GM21360 (cell line): ENCODE measurements around the gene ALX4.

Experiments used
- ATAC-seq: cut with Tn5 transposase; IDR thresholded peaks from one replicate; pipeline ENCODE4 v1.9.1; 2021; ENCODE audit warnings: mild to moderate bottlenecking, moderate library complexity; ENCODE audit not compliant: unreplicated experiment

The ALX4 gene

DNA sequence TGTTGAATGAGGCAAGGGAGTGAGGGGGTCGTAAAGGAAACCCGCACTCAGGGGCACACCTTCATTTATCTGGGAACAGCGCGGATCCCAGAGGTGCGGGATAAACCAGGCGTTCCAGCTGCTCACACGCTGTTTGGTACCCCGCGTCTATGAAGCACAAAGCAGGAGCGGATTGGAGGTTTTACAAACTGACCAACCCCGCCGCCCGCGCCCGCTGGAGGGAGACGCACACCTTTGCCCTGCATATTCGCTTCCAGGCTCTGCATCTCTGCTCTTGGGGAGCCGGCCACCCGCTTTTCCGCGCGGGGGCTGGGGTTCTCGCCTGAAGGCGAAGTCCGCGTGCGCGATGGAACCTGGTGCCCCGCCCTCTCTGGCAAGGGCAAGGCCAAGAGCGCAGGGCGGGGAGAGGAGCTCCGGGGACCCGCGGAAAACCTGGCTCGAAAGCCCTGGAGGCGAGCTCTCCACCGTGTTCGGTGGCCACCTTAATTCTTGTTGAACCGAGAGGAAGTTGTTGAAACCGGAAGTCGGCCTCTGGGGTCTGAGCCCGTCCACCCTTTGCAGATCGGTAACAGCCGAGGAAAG is 6.8 kb upstream of the ALX4 start:
- ATAC-seq = no peak

DNA sequence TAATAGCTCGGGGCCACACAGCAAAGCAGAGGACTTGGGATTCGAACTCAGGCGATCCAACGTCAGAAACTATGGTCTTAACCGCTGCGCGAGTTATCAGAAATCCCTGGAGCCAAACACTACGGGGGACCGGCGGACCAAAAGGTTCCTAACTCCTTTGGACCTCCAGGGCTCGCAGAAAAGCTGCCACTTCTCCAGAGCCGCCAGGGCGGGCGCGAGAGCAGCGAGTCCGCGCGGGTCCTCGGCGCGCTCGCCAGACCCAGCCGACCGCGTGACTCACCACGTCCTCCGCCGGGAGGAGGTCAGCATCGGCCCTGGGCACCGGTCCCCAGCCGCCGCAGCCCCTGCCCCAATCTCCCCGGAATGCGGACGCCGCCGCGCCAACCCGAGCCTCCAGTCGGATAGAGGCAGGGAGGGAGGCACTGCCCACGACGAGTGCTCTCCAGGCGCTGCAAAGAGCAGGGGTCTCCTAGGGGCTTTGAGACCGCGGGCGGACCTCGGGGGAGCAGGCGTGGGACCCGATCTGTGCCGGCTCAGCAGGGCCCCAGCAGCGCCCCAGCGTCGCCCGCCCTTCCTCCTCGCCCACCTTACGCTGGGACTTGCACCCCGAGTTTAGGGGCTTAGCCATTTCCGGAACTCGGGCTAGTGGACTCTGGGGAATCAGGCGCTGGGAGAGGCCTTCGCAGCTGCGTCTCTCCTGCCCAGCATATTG is 6.2 kb upstream of the ALX4 start:
- no peak for ATAC-seq

DNA sequence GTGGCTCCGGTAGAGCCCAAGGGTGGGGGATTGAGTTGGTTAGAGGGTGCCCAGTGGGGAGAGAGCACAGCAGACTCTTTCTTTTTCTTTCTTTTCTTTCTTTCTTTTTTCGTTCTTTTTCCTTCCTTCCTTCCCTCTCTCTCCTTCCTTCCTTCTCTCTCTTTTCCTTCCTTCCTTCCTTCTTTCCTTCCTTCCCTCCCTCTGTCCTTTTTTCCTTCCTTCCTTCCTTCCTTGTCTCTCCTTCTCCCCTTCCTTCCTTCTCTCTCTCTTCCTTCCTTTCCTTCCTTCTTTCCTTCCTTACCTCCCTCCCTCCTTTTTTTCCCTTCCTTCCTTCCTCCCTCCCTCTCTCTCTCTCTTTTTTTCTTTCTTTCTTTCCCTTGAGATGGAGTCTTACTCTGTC is 4.8 kb upstream of the ALX4 start:
- ATAC-seq = no peak

DNA sequence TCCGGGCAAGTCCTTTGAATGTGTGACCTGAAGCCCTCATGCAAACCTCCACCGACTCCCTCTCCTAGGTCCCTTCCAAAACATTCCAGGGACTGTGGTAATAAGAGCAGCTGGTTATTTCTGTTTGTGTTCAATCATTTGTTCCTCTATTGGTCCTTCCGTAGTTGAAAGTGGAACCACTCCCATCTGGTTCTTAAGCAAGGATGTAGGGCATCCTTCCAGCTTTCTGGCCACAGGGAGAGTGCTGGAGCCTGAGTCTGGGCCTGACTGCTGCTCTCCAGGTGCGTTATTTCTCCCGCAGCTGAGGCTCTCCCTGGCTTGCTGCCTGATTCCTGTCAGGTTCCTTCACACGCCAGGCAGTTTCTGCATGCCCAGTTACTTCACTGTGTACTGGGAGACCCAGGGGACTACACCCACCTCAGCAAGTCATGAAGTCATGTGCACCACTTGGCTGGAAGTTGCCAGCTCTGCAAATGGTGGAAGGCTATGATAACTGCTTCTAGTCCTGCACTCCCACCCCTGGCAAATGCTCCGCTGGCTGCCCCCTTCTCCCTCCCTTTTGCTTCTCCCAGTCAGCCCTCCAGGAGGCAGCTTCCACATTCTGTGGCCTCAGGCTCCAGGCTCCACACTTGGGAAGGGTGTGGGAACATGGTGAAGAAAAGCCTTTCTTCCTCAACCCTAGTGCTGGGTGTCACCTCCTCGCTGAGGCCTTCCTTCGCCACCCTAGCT is 4.0 kb upstream of the ALX4 start:
- no peak for ATAC-seq

DNA sequence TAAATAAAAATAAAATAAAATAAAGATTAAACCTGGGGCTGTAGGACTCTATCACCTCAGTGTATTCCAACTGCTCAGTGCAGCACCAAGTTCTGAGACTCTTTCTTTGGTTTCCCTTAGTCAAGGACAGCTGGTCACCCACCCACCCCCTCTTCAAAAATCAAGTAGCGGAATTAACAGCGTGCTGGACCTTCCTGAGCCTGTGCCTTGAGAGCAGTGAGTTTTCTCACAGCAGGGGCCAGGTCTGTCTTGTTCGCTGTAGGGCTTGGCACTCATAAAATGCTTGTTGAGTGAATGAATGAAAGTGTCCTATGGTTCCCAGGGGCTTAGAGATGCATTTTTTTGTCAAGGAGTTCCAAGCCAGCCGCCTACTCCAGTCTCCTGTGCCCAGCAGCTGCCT is 2.9 kb upstream of the ALX4 start:
- ATAC-seq = no peak

DNA sequence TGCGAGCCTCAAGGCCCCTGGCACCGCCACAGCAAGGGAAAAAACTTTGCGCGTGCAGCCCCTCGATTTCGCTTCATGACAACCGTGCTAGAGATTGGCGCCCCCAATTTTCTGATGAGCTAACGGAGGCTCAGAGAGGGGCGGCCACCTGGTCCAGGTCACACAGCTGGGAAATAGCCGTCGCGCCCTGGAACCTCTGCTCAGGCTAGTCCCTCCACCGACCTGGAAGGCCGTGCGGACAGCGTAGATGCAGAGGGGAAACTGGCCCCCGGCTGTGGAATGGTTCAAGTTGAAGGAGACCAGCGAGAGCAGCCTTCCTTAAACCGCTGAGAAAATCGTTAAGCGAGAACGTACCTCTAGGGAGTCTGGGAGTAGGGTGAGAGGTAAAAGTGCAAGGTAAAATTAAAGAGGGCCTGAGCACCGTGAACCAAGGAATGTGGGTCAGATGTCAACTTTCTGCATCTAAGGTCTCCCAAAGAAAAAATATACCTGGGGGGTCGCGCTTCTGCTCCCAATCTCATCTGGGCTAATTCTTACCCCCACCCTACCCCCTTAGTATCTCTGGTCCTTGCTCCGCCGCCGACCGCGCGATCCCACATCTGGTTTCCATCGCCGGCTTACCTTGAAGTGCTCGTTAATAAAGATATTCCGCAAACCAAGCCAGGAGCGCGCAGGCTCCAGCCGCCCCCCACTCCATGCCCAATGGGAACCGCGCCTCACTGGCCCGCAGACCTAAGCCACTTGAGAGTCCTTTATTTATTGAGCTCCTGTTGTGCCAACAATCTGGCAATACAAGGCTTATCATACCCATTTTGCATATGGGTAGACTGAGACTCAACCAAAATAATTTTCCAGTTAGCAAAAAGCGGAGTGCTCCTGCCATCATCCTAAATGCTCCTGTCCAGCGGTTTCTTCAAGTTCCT is 1.7 kb upstream of the ALX4 start:
- ATAC-seq = no peak

DNA sequence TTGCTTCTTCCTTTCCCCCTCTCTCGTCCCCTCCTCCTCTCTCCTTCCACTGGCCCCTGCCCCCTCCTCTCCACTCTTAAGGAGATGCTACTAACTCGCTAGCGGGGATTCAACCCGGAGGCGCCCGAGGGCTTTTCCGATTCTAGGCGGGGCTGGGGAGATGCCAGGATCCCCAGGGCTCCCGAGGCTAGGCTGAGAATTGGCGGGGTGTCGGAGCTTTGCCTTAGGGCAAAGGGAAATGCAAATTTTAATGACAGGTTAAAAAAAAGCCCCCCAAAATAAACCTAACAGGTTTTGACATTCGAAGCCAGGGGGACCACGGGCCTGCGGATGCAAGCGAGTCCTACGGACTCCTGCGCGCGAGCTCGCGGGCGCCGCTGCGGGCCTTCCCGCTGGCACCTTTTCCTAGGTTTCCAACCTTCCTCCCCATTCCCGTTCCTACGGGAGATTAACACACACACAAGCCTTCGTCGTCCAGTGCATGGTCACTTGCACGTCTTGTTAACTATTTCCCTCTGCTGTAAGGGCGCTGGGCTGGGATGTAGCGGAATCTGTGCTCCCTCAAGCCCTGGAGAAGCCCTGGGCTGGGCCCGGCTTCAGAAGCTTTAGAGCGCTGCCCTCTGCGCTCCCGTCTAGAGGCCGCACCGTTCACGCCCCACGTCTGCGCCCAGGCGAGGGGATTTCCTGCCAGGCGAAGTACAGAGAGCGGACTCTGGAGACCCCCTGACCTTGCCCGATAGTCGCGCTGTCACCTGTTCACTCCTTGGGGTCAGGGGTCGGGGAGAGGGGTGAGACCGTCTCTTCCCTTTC is 729 bp upstream of the ALX4 start:
- no peak for ATAC-seq

DNA sequence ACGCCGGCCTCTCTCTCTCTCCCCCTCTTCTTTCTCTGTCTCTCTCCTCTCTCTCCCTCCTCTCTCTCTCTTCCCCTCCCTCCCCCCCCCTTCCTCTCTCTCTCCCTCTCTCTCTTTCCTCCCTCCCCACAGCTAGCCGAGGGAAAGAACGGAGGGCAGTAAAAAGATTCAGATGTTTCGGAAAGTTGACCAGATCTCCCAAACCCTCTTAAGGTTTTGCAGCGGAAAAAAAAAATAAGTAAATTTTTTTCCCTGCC is 195 bp upstream of the ALX4 start:
- no peak for ATAC-seq

DNA sequence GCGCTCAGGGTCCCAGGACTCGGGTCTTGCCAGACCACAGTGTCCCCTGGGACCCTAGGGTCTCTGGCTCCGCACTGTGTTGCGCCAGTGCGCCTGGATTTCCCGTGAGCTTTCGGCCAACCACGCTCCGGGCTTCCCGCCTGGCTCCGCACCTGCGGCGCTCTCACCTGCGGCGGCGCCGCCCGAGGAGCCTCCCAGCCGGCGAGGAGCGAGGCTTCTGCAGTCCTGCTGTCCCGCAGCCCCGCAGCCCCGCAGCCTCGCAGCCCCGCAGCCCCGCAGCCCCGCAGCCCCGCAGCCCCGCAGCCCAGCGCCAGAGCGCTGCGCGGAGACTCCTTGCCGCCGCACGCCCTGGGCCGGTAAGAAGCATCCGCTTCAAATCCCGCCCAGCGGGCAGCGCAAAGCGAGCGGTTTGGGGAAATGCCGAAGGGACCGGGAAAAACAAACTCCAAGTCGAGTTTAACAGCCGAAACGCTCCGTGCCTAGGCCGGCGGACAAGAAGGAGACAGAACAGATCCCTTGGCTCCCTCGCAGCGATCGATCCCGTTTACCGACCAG is 939 bp downstream of the ALX4 start:
- no peak for ATAC-seq

DNA sequence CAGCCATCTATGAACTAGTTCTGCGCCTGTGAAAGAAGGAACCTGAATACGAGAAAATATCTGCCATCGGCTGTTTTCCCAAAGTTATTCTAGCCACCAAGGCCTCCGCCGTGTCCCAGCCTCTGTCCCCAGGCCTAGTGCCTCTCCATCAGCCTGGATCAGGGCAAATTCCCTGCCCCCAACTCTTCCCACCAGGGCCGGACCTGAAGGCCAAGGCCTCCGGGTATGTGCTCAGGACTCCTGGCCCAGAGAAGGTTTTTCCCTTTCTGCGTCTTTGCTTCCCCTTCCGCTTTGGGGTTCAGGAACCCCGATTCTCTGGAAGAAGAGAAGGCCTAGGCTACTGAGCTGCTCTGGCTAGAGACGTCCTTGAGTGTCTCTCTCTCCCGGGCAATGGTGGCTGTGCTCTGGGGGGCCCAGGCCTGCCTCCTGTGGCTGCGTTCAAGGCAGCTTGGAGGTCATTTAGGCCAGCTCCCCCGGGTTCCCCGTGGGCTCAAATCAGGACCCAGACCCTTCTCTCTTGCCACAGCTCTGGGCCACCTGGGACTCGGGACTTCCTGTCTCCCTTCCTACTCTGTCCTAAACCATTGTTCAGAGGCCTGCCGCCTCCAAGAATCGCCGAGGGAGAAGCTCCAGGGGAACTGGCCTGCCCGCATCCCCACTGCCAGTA is 1.6 kb downstream of the ALX4 start:
- no peak for ATAC-seq

DNA sequence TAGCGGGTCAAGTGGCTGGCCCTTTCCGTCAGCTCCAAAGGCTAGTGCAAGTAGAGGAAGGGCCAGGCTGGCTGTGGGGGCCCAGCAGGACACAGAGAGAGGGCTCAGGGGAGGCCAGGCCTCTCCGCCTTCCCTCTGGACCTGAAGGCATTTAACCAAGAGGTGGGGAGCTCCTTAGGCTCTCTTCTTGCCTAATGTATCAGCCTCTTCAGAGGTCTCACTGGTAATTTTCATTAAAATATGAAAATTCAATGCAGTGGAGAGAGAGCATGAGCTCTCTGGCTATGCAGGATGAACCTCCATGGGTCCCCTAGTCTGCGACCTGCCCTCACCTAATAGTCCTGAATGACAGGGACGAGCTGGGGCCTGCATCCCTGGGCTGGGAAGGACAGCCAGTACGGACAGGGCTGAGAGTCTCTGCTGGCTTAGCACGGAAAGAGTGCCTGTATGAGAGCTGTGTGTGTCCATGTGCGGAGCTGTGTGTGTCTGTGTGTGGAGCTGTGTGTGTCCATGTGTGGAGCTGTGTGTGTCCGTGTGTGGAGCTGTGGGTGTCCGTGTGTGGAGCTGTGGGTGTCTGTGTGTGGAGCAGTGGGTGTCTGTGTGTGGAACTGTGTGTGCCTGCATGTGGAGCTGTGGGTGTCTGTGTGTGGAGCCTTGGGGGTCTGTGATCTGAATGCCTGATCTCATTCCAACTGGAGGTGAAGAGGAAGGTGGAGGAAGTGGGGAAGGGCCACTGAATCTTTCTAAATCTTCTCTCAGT is 2.4 kb downstream of the ALX4 start:
- no peak for ATAC-seq

DNA sequence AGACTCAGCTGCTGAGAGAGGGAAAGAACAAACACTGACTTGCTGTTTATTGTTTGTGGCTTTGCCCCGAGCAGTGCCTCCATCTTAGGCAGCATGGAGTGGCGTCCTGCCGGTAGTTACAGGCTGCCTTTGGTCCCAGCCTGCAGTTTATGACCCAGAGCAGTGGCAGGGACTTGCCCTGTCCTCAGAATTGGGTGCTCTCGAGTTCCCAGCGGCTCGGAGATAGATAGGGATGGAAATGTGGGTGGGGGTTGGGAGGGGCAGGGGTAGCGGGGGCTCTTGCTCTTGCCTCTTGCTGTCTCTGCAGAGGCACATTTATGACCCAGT is 3.1 kb downstream of the ALX4 start:
- no peak for ATAC-seq

DNA sequence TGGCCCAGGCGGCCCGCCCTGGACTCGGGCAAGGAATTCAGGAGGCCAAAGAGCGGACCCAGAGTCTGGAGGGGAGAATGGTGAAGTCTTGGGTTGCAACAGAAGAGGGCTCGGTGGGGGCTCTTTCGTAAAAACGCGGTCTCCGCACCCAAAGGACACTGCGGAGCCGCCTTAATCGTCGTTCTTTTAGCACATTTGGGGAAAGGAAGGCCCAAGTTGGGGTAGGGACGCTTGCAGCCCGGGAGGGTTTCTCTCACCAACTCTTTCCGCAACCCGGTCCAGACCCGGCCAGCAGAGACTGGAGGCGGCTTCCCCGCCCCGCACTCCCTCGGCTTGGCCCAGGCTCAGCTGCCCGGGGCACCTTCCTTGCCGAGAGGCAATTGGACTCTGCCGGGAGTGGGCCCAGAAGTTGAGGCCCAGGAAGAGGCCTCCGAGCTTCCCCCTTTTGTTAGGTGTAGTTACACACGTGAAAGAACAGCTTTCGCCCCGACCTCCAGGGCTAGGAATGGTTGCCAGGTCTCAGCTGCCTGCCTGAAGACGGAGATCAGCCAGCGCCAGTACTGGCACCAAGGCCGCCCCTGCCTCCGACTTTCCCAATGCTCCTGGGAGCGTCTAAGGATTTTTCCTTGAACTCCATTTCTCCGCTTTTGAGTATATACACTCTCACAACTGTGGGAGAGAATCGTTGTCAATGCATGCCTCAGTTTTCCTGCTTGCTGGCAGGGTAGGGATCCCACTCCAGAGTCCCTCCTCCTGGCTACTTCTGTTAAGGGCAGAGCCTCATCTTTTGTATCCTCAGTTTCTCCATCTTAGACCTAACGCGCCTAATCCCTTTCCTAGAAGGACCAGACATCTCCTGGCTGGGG is 3.7 kb downstream of the ALX4 start:
- ATAC-seq = no peak

DNA sequence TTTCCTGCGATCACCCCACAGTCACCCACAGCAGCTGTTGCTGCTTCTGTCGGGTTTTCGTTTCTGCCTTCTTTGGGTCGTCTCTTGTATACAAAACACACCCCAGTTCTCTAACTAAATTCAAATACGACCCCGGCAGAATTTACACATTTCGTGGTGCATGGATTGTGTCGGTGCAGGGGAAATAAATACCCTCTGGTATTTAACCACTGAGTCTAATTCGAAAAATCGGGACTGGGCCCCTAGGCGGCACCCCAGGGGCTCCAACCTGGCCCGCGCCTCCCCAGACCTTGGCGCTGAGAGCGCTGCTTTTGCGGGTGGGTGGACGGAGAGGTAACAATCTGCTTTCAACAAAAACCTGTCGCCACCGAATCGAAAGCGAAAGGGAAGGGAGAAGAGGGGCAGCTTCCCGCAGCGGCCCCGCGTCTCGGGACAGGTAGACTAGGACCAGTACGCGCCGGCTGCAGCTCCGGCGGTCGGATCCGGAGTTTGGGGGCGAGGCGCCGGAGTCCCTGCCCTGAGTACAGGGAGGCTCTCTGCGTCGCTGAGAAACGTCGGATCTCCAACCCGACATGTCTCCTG is 4.4 kb downstream of the ALX4 start:
- ATAC-seq = no peak

DNA sequence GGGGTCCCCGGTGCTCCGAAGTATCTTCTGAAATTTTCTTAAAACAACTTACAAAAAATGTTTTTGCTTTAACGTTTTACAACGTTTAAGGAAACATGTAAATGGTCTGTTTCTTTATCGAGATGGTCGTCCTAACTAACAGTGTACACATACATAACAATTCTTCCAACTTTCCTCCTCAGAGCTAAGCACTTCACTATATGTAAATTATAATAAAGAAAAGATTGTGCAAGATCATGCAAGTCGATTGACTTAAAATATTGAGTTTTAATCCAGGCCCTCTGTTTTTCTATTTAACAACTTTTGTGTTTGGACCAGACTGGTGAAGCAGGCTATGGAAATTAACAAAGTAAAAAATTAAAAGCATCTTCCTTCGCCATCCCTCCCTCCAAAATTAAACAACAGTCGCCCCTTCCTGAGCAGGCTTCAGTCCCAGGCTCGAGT is 4.9 kb downstream of the ALX4 start:
- ATAC-seq = no peak

DNA sequence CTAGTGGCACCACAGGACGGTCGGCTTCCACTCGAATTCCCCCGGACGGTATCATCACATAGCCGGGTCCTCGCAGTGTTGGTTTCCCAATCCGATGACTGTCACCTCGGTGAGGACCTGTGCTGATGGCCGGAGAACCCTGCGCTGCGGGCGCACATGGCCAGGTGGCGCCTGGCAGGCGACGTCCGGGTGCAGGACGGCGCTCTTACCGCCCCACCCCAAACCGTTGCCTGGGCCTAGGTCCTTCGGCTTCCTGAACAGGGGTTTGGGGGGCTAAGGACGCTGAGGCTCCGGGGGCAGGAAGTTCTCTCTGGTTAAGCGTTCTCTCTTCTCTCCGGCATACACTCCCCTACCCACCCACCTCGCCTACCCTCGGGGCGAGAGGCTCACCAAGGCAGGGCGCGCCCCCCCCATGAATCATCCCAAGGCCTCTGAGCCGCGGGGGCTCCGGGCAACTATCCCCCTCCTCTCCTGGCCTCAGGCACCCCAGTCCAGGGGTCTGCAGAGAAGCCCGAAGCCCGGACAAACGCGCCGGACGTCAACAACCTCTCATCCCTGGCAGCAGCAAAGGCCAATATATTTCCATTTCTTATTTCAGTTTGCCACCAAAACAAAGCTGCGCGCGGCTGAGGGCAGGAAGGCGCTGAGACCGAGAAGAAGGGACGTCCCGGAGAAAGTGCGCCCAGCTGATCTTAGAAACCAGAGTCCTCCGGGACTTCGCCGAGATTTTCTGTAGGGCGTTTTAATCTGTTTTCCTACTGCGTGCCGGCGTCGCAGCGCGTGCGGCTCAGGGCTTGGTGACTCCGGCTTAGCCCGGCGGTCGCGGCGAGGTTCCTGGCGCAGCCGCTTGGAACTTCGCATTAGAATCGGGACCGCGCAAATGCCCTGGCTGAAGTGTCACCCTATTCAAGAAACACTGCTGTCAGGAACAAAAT is 5.6 kb downstream of the ALX4 start:
- no peak for ATAC-seq

DNA sequence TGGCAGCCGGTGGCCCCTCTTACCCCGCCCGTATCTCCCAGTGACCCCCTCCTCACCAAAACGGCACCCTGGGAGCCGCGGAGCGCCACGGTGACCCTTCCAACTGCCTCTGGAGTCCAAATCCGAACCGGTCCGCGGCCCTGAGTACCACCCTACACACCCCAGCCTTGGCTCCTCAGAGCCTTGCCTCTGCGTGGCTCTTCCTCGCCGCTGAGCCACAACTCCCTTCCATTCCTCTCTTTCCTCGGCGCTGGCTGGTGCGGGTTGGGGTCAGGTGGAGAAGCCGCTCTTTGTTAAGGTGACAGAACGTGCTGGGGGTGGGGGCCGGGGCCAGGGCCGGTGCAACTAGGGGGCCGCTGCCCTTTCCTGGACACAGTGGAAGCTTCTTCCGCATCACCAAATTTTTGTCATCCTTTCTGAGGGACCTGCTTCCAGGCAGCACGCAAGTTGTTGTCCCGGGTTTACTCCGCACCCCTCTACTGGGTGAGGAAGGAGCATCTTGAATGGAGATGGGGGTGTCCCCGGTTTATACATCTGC is 6.5 kb downstream of the ALX4 start:
- no peak for ATAC-seq
